GM15510 (cell line): ENCODE measurements around the gene SFT2D3.
A peak's percentile ranks its signal among the peaks of the same experiment; 100 is the strongest.

Experiments used
- POLR2A ChIP-seq: IDR thresholded peaks from 3 replicates; pipeline ENCODE4 v1.6.1; 2011; ENCODE audit warnings: borderline replicate concordance; ENCODE audit not compliant: insufficient read length; ENCODE audit errors: extremely low read depth

The SFT2D3 gene

DNA sequence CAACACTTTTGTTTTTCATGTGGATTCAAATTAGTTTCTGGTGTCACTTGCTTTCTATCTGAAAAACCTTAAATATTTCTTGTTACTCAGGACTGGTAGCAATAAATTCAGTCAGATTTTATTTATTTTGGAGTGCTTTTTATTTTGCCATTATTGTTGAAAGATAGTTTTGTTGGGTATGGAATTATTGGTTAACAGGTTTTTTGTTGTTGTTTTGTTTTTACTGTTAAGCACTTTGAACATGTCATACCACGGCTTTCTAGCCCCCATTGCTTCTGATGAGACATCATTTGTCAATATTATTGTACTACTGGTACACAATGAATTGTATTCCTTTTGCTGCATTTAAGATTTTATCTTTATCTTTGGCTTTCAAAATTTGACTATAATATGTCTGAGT, 12.9 kb upstream of the SFT2D3 start:
- no peak for TF ChIP-seq POLR2A

DNA sequence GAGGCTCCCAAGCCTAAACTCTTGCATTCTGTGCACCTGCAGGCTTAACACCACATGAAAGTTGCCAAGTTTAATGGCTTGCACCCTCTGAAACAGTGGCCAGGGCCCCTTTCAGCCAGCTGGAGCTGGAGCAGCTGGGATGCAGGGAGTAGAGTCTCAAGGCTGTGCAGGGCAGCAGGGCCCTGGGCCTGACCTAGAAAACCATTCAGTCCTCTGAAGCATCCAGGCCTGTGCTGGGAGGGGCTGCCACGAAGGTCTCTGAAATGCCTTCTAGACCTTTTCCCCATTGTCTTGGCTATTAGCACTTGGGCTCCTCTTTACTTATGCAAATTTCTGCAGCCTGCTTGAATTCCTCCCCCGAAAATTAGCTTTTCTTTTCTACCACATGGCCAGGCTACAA, 10.6 kb upstream of the SFT2D3 start:
- TF ChIP-seq POLR2A, result no peak

DNA sequence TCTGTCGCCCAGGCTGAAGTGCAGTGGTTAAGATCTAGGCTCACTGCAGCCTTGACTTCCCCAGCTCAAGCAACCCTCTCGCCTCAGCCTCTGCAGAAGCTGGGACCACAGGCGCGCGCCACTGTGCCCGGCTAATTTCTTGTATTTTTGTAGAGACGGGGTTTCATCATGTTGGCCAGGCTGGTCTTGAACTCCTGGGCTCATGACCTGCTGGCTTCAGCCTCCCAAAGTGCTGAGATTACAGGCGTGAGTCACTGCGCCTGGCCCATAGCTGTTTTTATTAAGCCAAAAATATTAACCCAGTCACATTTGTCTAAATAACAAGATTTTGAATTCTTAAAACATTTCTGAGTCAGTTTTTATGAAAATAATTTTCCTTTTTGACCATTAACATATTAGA, 6.3 kb upstream of the SFT2D3 start:
- no peak for TF ChIP-seq POLR2A

DNA sequence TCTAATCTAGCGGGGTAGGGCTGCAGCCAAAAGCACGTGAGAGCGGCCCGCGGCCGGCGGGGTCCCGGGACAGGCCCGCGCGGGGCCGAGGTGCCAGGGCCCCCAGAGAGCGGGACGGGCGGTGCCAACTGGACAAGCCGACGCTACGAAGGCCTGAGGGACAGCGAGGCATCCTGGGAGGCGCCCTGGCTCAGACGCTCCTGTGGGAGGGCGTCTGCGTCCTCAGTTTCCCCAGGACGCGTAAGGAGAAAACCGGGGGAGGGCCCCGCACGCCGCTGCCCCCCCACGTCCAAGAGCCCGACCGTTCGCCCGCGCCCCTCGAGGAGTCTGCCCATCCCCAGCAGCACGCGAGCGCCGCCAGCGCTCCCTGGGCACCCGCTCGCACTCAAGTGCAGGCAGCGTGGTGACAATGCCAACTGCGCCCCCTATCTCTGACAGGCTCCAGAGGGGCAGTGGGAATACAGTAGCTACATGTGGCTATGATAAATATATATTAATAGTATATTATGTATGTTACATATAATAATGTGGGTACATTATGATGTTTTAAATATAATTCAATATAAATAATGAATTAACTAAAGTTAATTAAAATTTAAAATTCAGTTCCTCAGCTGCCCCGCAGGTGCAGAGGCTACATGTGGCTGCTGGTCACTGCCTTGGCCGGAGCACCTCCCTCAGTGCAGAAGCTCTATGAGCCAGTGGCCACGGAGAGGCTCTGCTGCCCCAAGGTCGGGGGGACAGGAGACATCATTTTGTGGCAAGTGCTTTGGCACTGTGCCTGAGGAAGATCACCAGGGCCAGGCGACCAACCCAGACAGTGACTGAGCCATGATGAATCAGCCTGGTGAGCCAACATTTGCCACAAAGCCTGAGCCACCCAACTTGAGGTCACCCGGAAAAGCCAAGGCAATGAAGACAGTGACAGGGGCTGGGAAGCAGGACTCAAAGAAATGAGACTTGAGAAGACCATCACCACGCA, 5.5 kb upstream of the SFT2D3 start:
- TF ChIP-seq POLR2A, result no peak

DNA sequence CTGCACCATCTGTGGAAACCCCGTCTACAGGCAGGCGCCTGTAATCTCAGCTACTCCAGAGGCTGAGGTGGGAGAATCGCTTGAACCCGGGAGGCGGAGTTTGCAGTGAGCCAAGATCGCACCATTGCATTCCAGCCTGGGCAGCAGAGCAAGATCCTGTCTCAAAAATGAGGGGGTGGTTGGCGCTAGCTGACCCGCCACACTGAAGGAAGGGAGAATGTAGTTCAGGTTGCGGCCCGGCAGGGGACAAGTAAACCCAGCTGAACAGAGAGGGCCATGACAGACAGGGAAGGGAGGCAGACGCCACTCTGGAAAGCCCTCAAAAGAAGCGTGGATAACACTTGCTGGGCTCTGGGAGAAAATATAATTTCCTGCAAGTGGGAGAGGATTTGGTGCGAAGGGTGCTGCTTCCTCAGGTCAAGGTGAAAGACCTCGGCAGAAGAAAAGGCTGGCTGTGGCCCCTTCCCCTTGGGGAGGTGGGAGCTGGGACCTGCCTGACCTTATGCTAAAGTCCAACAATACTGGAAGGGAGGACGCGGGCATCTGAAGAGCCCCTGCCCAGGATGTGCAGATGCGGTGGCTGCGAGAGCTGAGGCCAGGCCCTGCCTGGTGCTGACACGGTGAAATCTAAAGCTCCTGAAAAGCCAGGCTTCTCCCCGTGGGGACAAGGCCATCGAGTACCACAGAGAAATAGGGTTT, 3.7 kb upstream of the SFT2D3 start:
- no peak for TF ChIP-seq POLR2A

GRCh38 chr2:127698553-127699355, 2.5 kb upstream of the SFT2D3 start:
- no peak for TF ChIP-seq POLR2A

DNA sequence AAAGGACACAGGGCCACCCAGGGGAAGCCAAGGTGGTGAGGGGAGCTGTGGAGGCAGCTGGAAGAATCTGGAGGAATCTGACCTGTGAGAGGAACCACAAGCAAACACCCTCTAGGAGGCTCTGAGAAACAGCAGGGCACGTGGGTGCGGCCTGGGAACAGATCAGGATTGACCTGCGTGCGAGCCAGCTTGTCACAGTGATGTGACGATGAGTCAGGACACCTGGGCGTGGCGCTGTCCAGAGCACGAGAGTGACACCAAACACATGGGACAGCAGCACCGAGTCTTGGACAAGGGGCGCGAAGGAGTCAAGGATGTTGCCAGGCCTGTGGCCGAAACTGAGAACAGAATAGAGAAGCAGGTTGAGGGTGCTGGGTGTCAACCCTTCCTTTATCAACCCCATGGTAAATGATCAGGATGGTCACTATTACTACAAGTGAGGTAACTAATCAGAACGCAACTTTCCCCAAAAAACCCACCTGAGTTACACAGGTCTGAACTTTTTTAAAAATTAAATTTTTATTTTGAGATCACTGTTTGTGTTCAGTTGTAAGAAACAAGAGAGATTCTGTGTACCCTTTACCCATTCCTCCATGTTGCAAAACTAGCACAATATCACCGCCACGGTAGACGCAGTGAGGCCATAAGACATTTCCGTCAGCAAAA, 637 bp upstream of the SFT2D3 start:
- TF ChIP-seq POLR2A, result no peak

GRCh38 chr2:127701651-127702394, 526 bp downstream of the SFT2D3 start:
- peak; percentile 58 for TF ChIP-seq POLR2A

GRCh38 chr2:127702395-127703009, 1.2 kb downstream of the SFT2D3 start:
- no peak for TF ChIP-seq POLR2A

DNA sequence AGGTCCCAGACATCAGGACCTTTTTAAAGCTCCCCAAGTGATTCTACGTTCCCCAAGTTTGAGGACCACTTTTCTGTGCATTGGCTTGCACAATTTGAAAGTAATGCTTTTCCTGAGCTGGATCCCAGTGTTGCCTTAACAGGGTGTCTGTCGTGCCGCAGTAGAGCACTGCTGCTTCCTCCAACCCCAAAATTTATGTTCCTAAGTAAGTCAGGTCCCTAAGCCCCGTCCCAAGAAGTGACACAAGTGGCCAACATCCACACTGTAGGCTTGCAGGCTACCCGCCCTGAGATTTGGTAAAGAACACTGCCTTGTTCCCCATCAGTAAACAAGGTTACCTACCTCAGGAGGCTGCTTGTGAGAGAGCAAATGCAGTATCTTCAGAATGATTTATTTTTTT, 2.0 kb downstream of the SFT2D3 start:
- TF ChIP-seq POLR2A, result no peak

GRCh38 chr2:127704641-127705390, 3.5 kb downstream of the SFT2D3 start:
- TF ChIP-seq POLR2A, result no peak

DNA sequence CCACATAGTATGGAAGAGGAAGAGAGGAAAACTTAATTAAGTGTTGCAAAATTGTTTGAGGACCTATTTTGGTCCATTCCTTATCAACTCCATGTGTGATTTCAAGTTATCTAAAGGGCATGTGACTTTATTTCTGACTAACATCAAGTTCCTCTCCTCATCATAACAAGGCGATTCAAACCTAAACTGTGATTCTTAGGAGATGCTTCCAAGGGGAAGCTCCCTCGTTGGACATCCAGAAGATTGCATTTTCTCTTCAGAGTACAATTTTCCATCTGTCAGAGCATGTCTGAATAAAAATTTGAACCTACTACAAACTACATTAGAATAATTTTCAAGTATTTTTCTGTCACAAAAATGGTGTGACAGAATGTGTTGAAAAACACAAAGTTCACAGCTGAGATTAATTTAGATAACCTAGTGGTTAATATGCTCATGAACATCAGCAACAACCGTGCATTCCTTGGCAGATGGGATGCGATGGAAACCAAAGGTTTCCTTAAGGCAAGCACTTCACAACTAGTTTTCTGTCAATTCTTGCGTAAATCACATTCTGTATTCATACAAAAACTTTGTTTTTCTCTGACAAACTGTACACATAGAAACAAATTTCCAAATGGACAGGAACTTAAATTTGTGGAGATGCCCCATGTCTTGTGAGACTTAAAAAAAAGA, 4.2 kb downstream of the SFT2D3 start:
- no peak for TF ChIP-seq POLR2A

- no peak for TF ChIP-seq POLR2A
These were observed 5.1 kb downstream of the SFT2D3 start for GRCh38 chr2:127706215-127706990.
